PFSK-1 (cell line): ENCODE results near the gene RPL38.

Source experiments
- POLR2AphosphoS5 ChIP-seq: IDR thresholded peaks from 2 replicates; pipeline ENCODE4 v1.6.1; 2012; ENCODE audit warnings: low read depth, mild to moderate bottlenecking, control low read depth, low read length, moderate library complexity
- SIN3A ChIP-seq: IDR thresholded peaks from 2 replicates; pipeline ENCODE4 v1.6.1; 2012; ENCODE audit warnings: mild to moderate bottlenecking, low read length, moderate library complexity, borderline replicate concordance; ENCODE audit not compliant: insufficient read depth

DNA sequence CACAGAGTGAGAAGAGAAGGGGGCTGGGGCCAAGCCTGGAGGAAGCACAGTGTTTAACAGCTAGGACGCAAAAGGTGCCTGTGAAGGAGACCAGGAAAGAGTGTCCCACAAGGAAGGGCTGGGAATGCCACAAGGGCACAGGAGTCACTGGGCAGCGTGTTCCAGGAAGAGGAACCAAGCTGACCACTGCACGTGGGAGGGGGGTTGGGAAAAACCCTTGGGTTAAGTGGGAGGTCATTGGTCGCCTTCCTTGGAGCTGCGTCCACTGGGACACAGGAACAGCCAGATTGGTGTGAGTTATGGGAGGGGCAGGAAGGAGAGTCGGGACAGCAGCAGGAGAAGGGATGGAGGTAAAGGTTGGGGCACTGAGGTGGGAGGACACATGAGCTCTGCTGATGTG is 22.8 kb downstream of the RPL38 start:
- TF ChIP-seq POLR2AphosphoS5 (no peak), SIN3A (no peak)
